HepG2 (cell line): ENCODE results near the gene HLA-DPA1. TPM values are rescaled to one million over a fixed set of nuclear protein-coding genes. Genes with fewer than 3 reads are reported as not detected.

Experiments used
- ATAC-seq: fragments of 200-7000 bp; cut with Tn5 transposase; 3 replicates; pipeline ENCODE4 v1.9.1; 2020; ENCODE audit warnings: mild to moderate bottlenecking, moderate library complexity
- BruUV-seq: library from RNA; stranded (reverse); fragments of 400-500 nt; replicated peaks from 2 replicates; lab custom pipeline; 2021; lab: Mats Ljungman, UMichigan
- CTCF ChIA-PET: fragments of 300-600 bp; formaldehyde crosslinking; extraction: SDS; loops from one replicate; lab custom pipeline; 2021; ENCODE audit warnings: low total read pairs, inconsistent platforms, low intra/inter-chr PET ratio; lab: Yijun Ruan, JAX
- POLR2A ChIA-PET: fragments of 350-600 bp; sonication (Branson Sonifier 250); formaldehyde crosslinking; loops from one replicate; lab custom pipeline; 2020; ENCODE audit warnings: antibody characterized with exemption, inconsistent platforms; lab: Yijun Ruan, JAX
- DNase-seq: peaks from one replicate; pipeline ENCODE4 v3.0.0-alpha.2; 2015; ENCODE audit warnings: low spot score
- FAIRE-seq: peaks from 3 replicates; lab custom pipeline; 2011; peaks lifted over from hg19 to GRCh38; lab: Jason Lieb, UNC
- H2AFZ ChIP-seq: one replicate; pipeline ENCODE4 v1.6.1; 2011; ENCODE audit warnings: low read length, inconsistent platforms
- H3K27ac ChIP-seq: fragments of 300-600 bp; 3 replicates; pipeline ENCODE4 v1.8.0; 2011; ENCODE audit warnings: mixed run types, mild to moderate bottlenecking, mixed read lengths, low read length, inconsistent platforms; ENCODE audit not compliant: insufficient read depth; ENCODE audit errors: extremely low read length
- H3K27me3 ChIP-seq, 2 experiments: fragments of 200-600 bp in 1 of 2; 2 replicates in 1 of 2; 3 replicates in 1 of 2; pipeline versions ENCODE4 v1.6.0 to v1.8.0; 2011; ENCODE audit warnings: low read length in 2 of 2, mild to moderate bottlenecking in 2 of 2, moderate library complexity in 2 of 2, inconsistent platforms in 1 of 2; ENCODE audit not compliant: insufficient read depth in 2 of 2, control insufficient read depth in 1 of 2
- H3K36me3 ChIP-seq, 2 experiments: fragments of 200-600 bp in 1 of 2; replicated peaks in 1 of 2; 2 replicates in 1 of 2; 3 replicates in 1 of 2; pipeline versions ENCODE4 v1.5.1 to v1.8.0; 2011; ENCODE audit warnings: low read length in 2 of 2, inconsistent platforms in 1 of 2; ENCODE audit not compliant: insufficient read depth in 2 of 2, control insufficient read depth in 1 of 2
- H3K4me1 ChIP-seq: 2 replicates; pipeline ENCODE4 v1.5.1; 2012; ENCODE audit warnings: low read length, inconsistent platforms; ENCODE audit not compliant: insufficient read depth
- H3K4me2 ChIP-seq: 2 replicates; pipeline ENCODE4 v1.6.0; 2011; ENCODE audit warnings: low read depth, low read length, inconsistent platforms
- H3K4me3 ChIP-seq, 3 experiments: fragments of 200-600 bp in 1 of 3; sonication (generic), shearing (Covaris generic) in 1 of 3; replicated peaks in 1 of 3; 2 replicates each; pipeline ENCODE4 v1.5.1; 2011 to 2016; ENCODE audit warnings: low read length in 3 of 3, inconsistent platforms in 2 of 3, low read depth in 2 of 3, mild to moderate bottlenecking in 2 of 3, control low read depth in 1 of 3, mixed read lengths in 1 of 3; ENCODE audit not compliant: insufficient read depth in 1 of 3
- H3K79me2 ChIP-seq: one replicate; pipeline ENCODE4 v1.6.1; 2011; ENCODE audit warnings: low read length, inconsistent platforms; ENCODE audit not compliant: insufficient read depth
- H3K9ac ChIP-seq: 2 replicates; pipeline ENCODE4 v1.6.0; 2011; ENCODE audit warnings: mild to moderate bottlenecking, low read depth, low read length, inconsistent platforms; ENCODE audit not compliant: insufficient read depth
- H3K9me3 ChIP-seq: 2 replicates; pipeline ENCODE4 v1.5.1; 2012; ENCODE audit warnings: mild to moderate bottlenecking, low read length
- H4K20me1 ChIP-seq: 2 replicates; pipeline ENCODE4 v1.6.0; 2011; ENCODE audit warnings: inconsistent platforms, mild to moderate bottlenecking, low read length, moderate library complexity; ENCODE audit not compliant: insufficient read depth
- ADNP ChIP-seq: sonication (generic); formaldehyde crosslinking; IDR thresholded peaks from 2 replicates; pipeline ENCODE4 v1.4.0; 2020; ENCODE audit warnings: missing genetic modification reagents
- GPN1 ChIP-seq: sonication (generic); formaldehyde crosslinking; IDR thresholded peaks from 2 replicates; pipeline ENCODE4 v1.5.1; 2020; ENCODE audit warnings: missing genetic modification reagents, borderline replicate concordance
- HNF4A ChIP-seq: sonication (generic); formaldehyde crosslinking; IDR thresholded peaks from 2 replicates; pipeline ENCODE4 v1.4.0; 2020; ENCODE audit warnings: missing genetic modification reagents
- HOXA3 ChIP-seq: sonication (generic); formaldehyde crosslinking; IDR thresholded peaks from 2 replicates; pipeline ENCODE4 v1.5.0; 2020; ENCODE audit warnings: missing genetic modification reagents
- PBX2 ChIP-seq: IDR thresholded peaks from 2 replicates; pipeline ENCODE4 v1.6.1; 2016; ENCODE audit warnings: control low read depth
- ZFP41 ChIP-seq: sonication (generic); formaldehyde crosslinking; IDR thresholded peaks from 2 replicates; pipeline ENCODE4 v1.4.0; 2020; ENCODE audit warnings: mild to moderate bottlenecking, missing genetic modification reagents, borderline replicate concordance
- ZFP90 ChIP-seq: sonication (generic); formaldehyde crosslinking; IDR thresholded peaks from 2 replicates; pipeline ENCODE4 v1.8.0; 2022; ENCODE audit warnings: missing genetic modification reagents, mild to moderate bottlenecking, inconsistent platforms, borderline replicate concordance
- ZHX2 ChIP-seq, 2 experiments: sonication (generic) in 1 of 2; formaldehyde crosslinking in 1 of 2; IDR thresholded peaks; 2 replicates each; pipeline versions ENCODE4 v1.6.1 to v1.9.0; 2014 to 2022; ENCODE audit warnings: antibody characterized with exemption in 1 of 2, borderline replicate concordance in 1 of 2, inconsistent platforms in 1 of 2, low read depth in 1 of 2, missing genetic modification reagents in 1 of 2
- ZMYM4 ChIP-seq: sonication (generic); formaldehyde crosslinking; IDR thresholded peaks from 2 replicates; pipeline ENCODE4 v1.8.1; 2023; ENCODE audit warnings: mild to moderate bottlenecking, missing genetic modification reagents
- ZNF33A ChIP-seq: sonication (generic); formaldehyde crosslinking; IDR thresholded peaks from 2 replicates; pipeline ENCODE4 v1.5.1; 2020; ENCODE audit warnings: missing genetic modification reagents, mild to moderate bottlenecking, moderate library complexity, borderline replicate concordance
- ZNF816 ChIP-seq: sonication (generic); formaldehyde crosslinking; IDR thresholded peaks from 2 replicates; pipeline ENCODE4 v1.8.0; 2022; ENCODE audit warnings: missing genetic modification reagents, mild to moderate bottlenecking, borderline replicate concordance
- WGBS: methylation state at CpG from one replicate; pipeline ENCODE4 v1.1.6; 2017; ENCODE audit warnings: low lambda C conversion rate; 5-methylcytosine and 5-hydroxymethylcytosine counted together
- in situ Hi-C: cut with HindIII; loops from 2 replicates; pipeline ENCODE4 v1.10.0; 2017; ENCODE audit warnings: low pct_unique_long_range_greater_than_20kb; ENCODE audit not compliant: extremely low pct_ligation_motif_present
- intact Hi-C: fragments of 100-400 bp; cut with micrococcal nuclease; formaldehyde crosslinking; loops from one replicate; pipeline ENCODE4 v1.10.0; 2022; ENCODE audit not compliant: unreplicated experiment
- polyA plus RNA-seq, 8 experiments: library from polyadenylated mRNA; depleted of rRNA in 3 of 8; stranded (reverse) in 7 of 8; unstranded in 1 of 8; fragments of >200 nt; fragmentation: Illumina TruSeq in 4 of 8; extraction: Trizol in 4 of 8; gene quantifications; 2 replicates each; pipeline versions ENCODE4 v1.2.1 to v1.2.3, GENCODE V29; 2011 to 2016; ENCODE audit warnings: low read depth in 4 of 8, missing spikeins in 1 of 8, mixed read lengths in 1 of 8; ENCODE audit not compliant: insufficient read depth in 1 of 8
- total RNA-seq, 5 experiments: library from RNA; depleted of rRNA; stranded (reverse); fragments of >200 nt; fragmentation: Illumina TruSeq; extraction: Trizol; gene quantifications; 2 replicates each; pipeline ENCODE4 v1.2.3, GENCODE V29; 2016; ENCODE audit warnings: low read depth in 1 of 5

HLA-DPA1 gene
- total and polyA plus RNA-seq, 2 of the 13 experiments (the other 11 are each of a cell fraction or from before 2014, with no cell fraction given): not detected

GRCh38 chr6:33017694-33018353, 55.6 kb downstream of the HLA-DPA1 start (continued):
- no peak for TF ChIP-seq ZHX2 (IDR thresholded peaks at IDR 0.05; ENCODE audit: low read depth)
- TF ChIP-seq ZHX2 (CRISPR knock-in tag; IDR thresholded peaks at IDR 0.05; ENCODE audit: borderline replicate concordance): no peak
- TF ChIP-seq ADNP (CRISPR knock-in tag): no peak
- TF ChIP-seq, all 625 proteins: peak for 0

- Histone ChIP-seq H3K4me2 (no peak overlapping the region), H3K36me3 (no peaks in the 10 kb centered on the region), H4K20me1 (no peaks in the 10 kb centered on the region), H3K9ac (no peak overlapping the region), H3K4me3 (no peak overlapping the region), H3K79me2 (no peaks in the 10 kb centered on the region), H2AFZ (no peak overlapping the region), H3K9me3 (no peaks in the 10 kb centered on the region), H3K4me1 (no peaks in the 10 kb centered on the region), H3K27me3 (peaks cover 1 to 50% of the 10 kb centered on the region in 2 experiments; a peak in 3 of 5 replicates), H3K27ac (no peak overlapping the region)
- no TSS peak for BruUV-seq
- ChIA-PET POLR2A (no interaction called here), CTCF (no interaction called here)
- no peak for ATAC-seq
- in situ Hi-C loops: loop anchor here (5.0 to 10.0 kb wide), 3 partner anchors 65 to 230 kb away; no protein-coding TSS in a partner anchor
- 44% methylated on average over 4 of the region's 4 CpGs for WGBS
- FAIRE-seq: no peak
- intact Hi-C loops: no loop called here
- no peak for DNase-seq
- TF ChIP-seq ZNF816 (CRISPR knock-in tag): no peak
- no peak for TF ChIP-seq GPN1 (CRISPR knock-in tag)
- no peak for TF ChIP-seq HOXA3 (CRISPR knock-in tag)
- no peak for TF ChIP-seq PBX2 (CRISPR knock-in tag)
- no peak for TF ChIP-seq ZFP90 (CRISPR knock-in tag)
- no peak for TF ChIP-seq HNF4A (CRISPR knock-in tag)
- no peak for TF ChIP-seq ZFP41
- TF ChIP-seq ZNF33A (CRISPR knock-in tag): no peak
- no peak for TF ChIP-seq ZMYM4 (CRISPR knock-in tag)
Measured at GRCh38 chr6:33017018-33017417, 56.4 kb downstream of the HLA-DPA1 start.
